Measurements from ENCODE around the gene NOP16. TPM values are rescaled to one million over a fixed set of nuclear protein-coding genes. Genes with fewer than 3 reads are reported as not detected.

The NOP16 gene
- total and polyA plus RNA-seq, 2 of the 13 experiments (the other 11 are each of a cell fraction or from before 2014, with no cell fraction given): 43.3 to 48.4 TPM

MicroRNAs within 50 kb of the gene (microRNA counts, 767-probe panel; counts per million panel counts)
- microRNA hsa-miR-1271-5p: not detected

Small RNA genes within 50 kb of the gene (microRNA-seq; reads per million reads assigned to microRNA genes)
- not detected for gene MIR1271

Small RNA genes within 50 kb of the gene (small RNA-seq; reads per million reads assigned to genes)
- 0 reads per million in 3 experiments for gene MIR1271 (ENCODE audit: insufficient read depth in 2 of 3, insufficient read length in 3 of 3, low read depth in 2 of 3, low replicate concordance in 1 of 3)

Other genes starting within 250 kb of the NOP16 start
- 6.8 and 7.7 TPM in 2 replicates for gene SIMC1, start 150.2 kb downstream of the NOP16 start, total RNA-seq (2016; rRNA removed; fragmentation: Illumina TruSeq; extraction: Trizol)
- 5.3 and 5.4 TPM in 2 replicates for gene SIMC1, start 150.2 kb downstream of the NOP16 start, polyA plus RNA-seq (2011; rRNA removed)
- 63.6 and 81.6 TPM in 2 replicates for gene KIAA1191, start 26.8 kb downstream of the NOP16 start, total RNA-seq (2016; rRNA removed; fragmentation: Illumina TruSeq; extraction: Trizol)
- gene KIAA1191, start 26.8 kb downstream of the NOP16 start, polyA plus RNA-seq (2011; rRNA removed): 103 and 115 TPM in 2 replicates
- 0.01 and 0.18 TPM in 2 replicates for gene ARL10, start 23.1 kb downstream of the NOP16 start, total RNA-seq (2016; rRNA removed; fragmentation: Illumina TruSeq; extraction: Trizol)
- 0.22 and 0.50 TPM in 2 replicates for gene ARL10, start 23.1 kb downstream of the NOP16 start, polyA plus RNA-seq (2011; rRNA removed)
- 89.2 and 95.7 TPM in 2 replicates for gene HIGD2A, start 153 bp upstream of the NOP16 start, total RNA-seq (2016; rRNA removed; fragmentation: Illumina TruSeq; extraction: Trizol)
- 146 TPM in 2 replicates for gene HIGD2A, start 153 bp upstream of the NOP16 start, polyA plus RNA-seq (2011; rRNA removed)
- gene CLTB, start 27.9 kb upstream of the NOP16 start, total RNA-seq (2016; rRNA removed; fragmentation: Illumina TruSeq; extraction: Trizol): 30.7 and 33.8 TPM in 2 replicates
- 23.3 and 24.8 TPM in 2 replicates for gene CLTB, start 27.9 kb upstream of the NOP16 start, polyA plus RNA-seq (2011; rRNA removed)
- gene FAF2, start 59.8 kb upstream of the NOP16 start, total RNA-seq (2016; rRNA removed; fragmentation: Illumina TruSeq; extraction: Trizol): 21.5 and 34.3 TPM in 2 replicates
- gene FAF2, start 59.8 kb upstream of the NOP16 start, polyA plus RNA-seq (2011; rRNA removed): 24.6 and 27.8 TPM in 2 replicates
- 5.1 and 9.2 TPM in 2 replicates for gene RNF44, start 148.8 kb upstream of the NOP16 start, total RNA-seq (2016; rRNA removed; fragmentation: Illumina TruSeq; extraction: Trizol)
- 16.8 and 19.1 TPM in 2 replicates for gene RNF44, start 148.8 kb upstream of the NOP16 start, polyA plus RNA-seq (2011; rRNA removed)
- gene CDHR2, start 160.7 kb upstream of the NOP16 start, total RNA-seq (2016; rRNA removed; fragmentation: Illumina TruSeq; extraction: Trizol): 7.8 and 17.9 TPM in 2 replicates
- gene CDHR2, start 160.7 kb upstream of the NOP16 start, polyA plus RNA-seq (2011; rRNA removed): 20.9 and 27.3 TPM in 2 replicates
- gene GPRIN1, start 221.6 kb upstream of the NOP16 start, total RNA-seq (2016; rRNA removed; fragmentation: Illumina TruSeq; extraction: Trizol): 2.0 and 2.1 TPM in 2 replicates
- gene GPRIN1, start 221.6 kb upstream of the NOP16 start, polyA plus RNA-seq (2011; rRNA removed): 0.32 and 0.56 TPM in 2 replicates
- not detected in 2 replicates for gene SNCB, start 241.9 kb upstream of the NOP16 start, total RNA-seq (2016; rRNA removed; fragmentation: Illumina TruSeq; extraction: Trizol)
- gene SNCB, start 241.9 kb upstream of the NOP16 start, polyA plus RNA-seq (2011; rRNA removed): not detected in 2 replicates
- gene EIF4E1B, start 242.1 kb upstream of the NOP16 start, total RNA-seq (2016; rRNA removed; fragmentation: Illumina TruSeq; extraction: Trizol): not detected in 2 replicates
- not detected in 2 replicates for gene EIF4E1B, start 242.1 kb upstream of the NOP16 start, polyA plus RNA-seq (2011; rRNA removed)